Spleen (tissue), 7 donors: ENCODE results near the gene ARRB2.

Experiments
- CTCF ChIP-seq, 11 experiments: fragments of 200-600 bp in 7 of 11; fragments of 450-650 bp in 4 of 11; sonication (generic) in 4 of 11; IDR thresholded peaks in 8 of 11; conservative IDR thresholded peaks in 3 of 11; 1 replicate in 7 of 11; 2 replicates in 4 of 11; pipeline versions ENCODE4 v1.4.0 to v1.8.0; 2016 to 2021; ENCODE audit warnings: antibody characterized with exemption in 11 of 11, inconsistent platforms in 4 of 11, mild to moderate bottlenecking in 1 of 11
- POLR2A ChIP-seq, 3 donors: fragments of 450-650 bp; IDR thresholded peaks; one replicate each; pipeline ENCODE4 v1.5.1; 2017; ENCODE audit warnings: antibody characterized with exemption in 3 of 3, mild to moderate bottlenecking in 1 of 3
- donor health status: DM: no; HTN: no; CAD: no; lungs with moderate emphysema.
- donor health status: DM: no; HTN: no; CAD: no.
- donor health status: DM: no; HTN: no; CAD: no.

- no peak for TF ChIP-seq POLR2A (IDR thresholded peaks at IDR 0.05)
- TF ChIP-seq CTCF (IDR thresholded peaks at IDR 0.05 in 8 of 11, conservative IDR thresholded peaks at IDR 0.05 in 3 of 11) = peak in 2 of 11 experiments; percentile 19 to 40
Measured at GRCh38 chr17:4764595-4764994, 54.2 kb downstream of the ARRB2 start.
